HepG2 (cell line): ENCODE results near the gene MFSD11. TPM values are rescaled to one million over a fixed set of nuclear protein-coding genes. Genes with fewer than 3 reads are reported as not detected.
A peak's percentile ranks its signal among the peaks of the same experiment; 100 is the strongest.

Experiments
- AFF4 ChIP-seq: sonication (generic); formaldehyde crosslinking; IDR thresholded peaks from 2 replicates; pipeline ENCODE4 v1.4.0; 2020; ENCODE audit warnings: missing genetic modification reagents
- AGO1 ChIP-seq: fragments of 200-400 bp; formaldehyde crosslinking; IDR thresholded peaks from 2 replicates; pipeline ENCODE4 v1.6.1; 2017; ENCODE audit warnings: mild to moderate bottlenecking, low read depth, low read length, moderate library complexity; ENCODE audit not compliant: poor library complexity, severe bottlenecking
- CCDC6 ChIP-seq: sonication (generic); formaldehyde crosslinking; IDR thresholded peaks from 2 replicates; pipeline ENCODE4 v1.8.1; 2022; ENCODE audit warnings: mild to moderate bottlenecking, missing genetic modification reagents, moderate library complexity
- DBP ChIP-seq: sonication (generic); formaldehyde crosslinking; IDR thresholded peaks from 2 replicates; pipeline ENCODE4 v1.4.0; 2020; ENCODE audit warnings: missing genetic modification reagents; ENCODE audit errors: not compliant biosample characterization
- DMTF1 ChIP-seq: sonication (generic); formaldehyde crosslinking; IDR thresholded peaks from 2 replicates; pipeline ENCODE4 v1.4.0; 2020; ENCODE audit warnings: mild to moderate bottlenecking, missing genetic modification reagents
- DR1 ChIP-seq: sonication (generic); formaldehyde crosslinking; IDR thresholded peaks from 2 replicates; pipeline ENCODE4 v1.8.0; 2021; ENCODE audit warnings: mild to moderate bottlenecking, missing genetic modification reagents, inconsistent platforms
- GABPB1 ChIP-seq: IDR thresholded peaks from 2 replicates; pipeline ENCODE4 v1.6.1; 2016; ENCODE audit warnings: mild to moderate bottlenecking, missing genetic modification reagents, moderate library complexity, missing compliant biosample characterization
- HMG20A ChIP-seq: IDR thresholded peaks from 2 replicates; pipeline ENCODE4 v1.6.1; 2016; ENCODE audit warnings: borderline replicate concordance
- MED8 ChIP-seq: sonication (generic); formaldehyde crosslinking; IDR thresholded peaks from 2 replicates; pipeline ENCODE4 v1.8.1; 2023; ENCODE audit warnings: mild to moderate bottlenecking, missing genetic modification reagents; ENCODE audit not compliant: insufficient replicate concordance
- MIXL1 ChIP-seq: IDR thresholded peaks from 2 replicates; pipeline ENCODE4 v1.6.1; 2016
- MTA3 ChIP-seq: sonication (generic); formaldehyde crosslinking; IDR thresholded peaks from 2 replicates; pipeline ENCODE4 v1.4.0; 2020; ENCODE audit warnings: missing genetic modification reagents
- NFYC ChIP-seq: IDR thresholded peaks from 2 replicates; pipeline ENCODE4 v1.6.1; 2016; ENCODE audit warnings: missing genetic modification reagents, missing compliant biosample characterization
- NONO ChIP-seq, 2 experiments: fragments of 450-650 bp in 1 of 2; sonication (generic) in 1 of 2; formaldehyde crosslinking in 1 of 2; IDR thresholded peaks in 1 of 2; conservative IDR thresholded peaks in 1 of 2; 2 replicates each; pipeline versions ENCODE4 v1.6.1 to v1.8.0; 2017 to 2022; ENCODE audit warnings: mild to moderate bottlenecking in 1 of 2, missing genetic modification reagents in 1 of 2, moderate library complexity in 1 of 2
- SNAPC2 ChIP-seq: sonication (generic); formaldehyde crosslinking; IDR thresholded peaks from 2 replicates; pipeline ENCODE4 v1.8.1; 2022; ENCODE audit warnings: mild to moderate bottlenecking, missing genetic modification reagents
- ZBTB39 ChIP-seq: sonication (generic); formaldehyde crosslinking; IDR thresholded peaks from 2 replicates; pipeline ENCODE4 v1.5.0; 2020; ENCODE audit warnings: missing genetic modification reagents
- ZNF124 ChIP-seq: sonication (generic); formaldehyde crosslinking; IDR thresholded peaks from 2 replicates; pipeline ENCODE4 v1.4.0; 2020; ENCODE audit warnings: missing genetic modification reagents
- ZNF343 ChIP-seq: sonication (generic); formaldehyde crosslinking; IDR thresholded peaks from 2 replicates; pipeline ENCODE4 v1.4.0; 2020; ENCODE audit warnings: mild to moderate bottlenecking, missing genetic modification reagents
- ZNF644 ChIP-seq: IDR thresholded peaks from 2 replicates; pipeline ENCODE4 v1.6.1; 2016; ENCODE audit warnings: low read depth
- ZNF766 ChIP-seq: sonication (generic); formaldehyde crosslinking; IDR thresholded peaks from 2 replicates; pipeline ENCODE4 v1.5.0; 2020; ENCODE audit warnings: missing genetic modification reagents, borderline replicate concordance
- ZNF883 ChIP-seq: sonication (generic); formaldehyde crosslinking; IDR thresholded peaks from 2 replicates; pipeline ENCODE4 v1.5.1; 2020; ENCODE audit warnings: mild to moderate bottlenecking, missing genetic modification reagents; ENCODE audit errors: not compliant biosample characterization
- polyA plus RNA-seq, 8 experiments: library from polyadenylated mRNA; depleted of rRNA in 3 of 8; stranded (reverse) in 7 of 8; unstranded in 1 of 8; fragments of >200 nt; fragmentation: Illumina TruSeq in 4 of 8; extraction: Trizol in 4 of 8; gene quantifications; 2 replicates each; pipeline versions ENCODE4 v1.2.1 to v1.2.3, GENCODE V29; 2011 to 2016; ENCODE audit warnings: low read depth in 4 of 8, missing spikeins in 1 of 8, mixed read lengths in 1 of 8; ENCODE audit not compliant: insufficient read depth in 1 of 8
- total RNA-seq, 5 experiments: library from RNA; depleted of rRNA; stranded (reverse); fragments of >200 nt; fragmentation: Illumina TruSeq; extraction: Trizol; gene quantifications; 2 replicates each; pipeline ENCODE4 v1.2.3, GENCODE V29; 2016; ENCODE audit warnings: low read depth in 1 of 5

The MFSD11 gene
- total and polyA plus RNA-seq, 2 of the 13 experiments (the other 11 are each of a cell fraction or from before 2014, with no cell fraction given) = 26.1 to 36.3 TPM

- TF ChIP-seq ZBTB39 (CRISPR knock-in tag) (no peak), NONO (IDR thresholded peaks at IDR 0.05) (no peak), NONO (CRISPR knock-in tag; conservative IDR thresholded peaks at IDR 0.05) (no peak), CCDC6 (CRISPR knock-in tag) (peak; percentile 63; the same call in 1 of the 2 replicates), AGO1 (no peak), GABPB1 (peak; percentile 75), MTA3 (CRISPR knock-in tag) (no peak), DMTF1 (CRISPR knock-in tag) (no peak), SNAPC2 (CRISPR knock-in tag) (no peak), DBP (CRISPR knock-in tag) (peak; percentile 42), DR1 (no peak), ZNF766 (peak; percentile 44; the same call in 1 of the 2 replicates), HMG20A (CRISPR knock-in tag) (peak; percentile 47; the same call in 1 of the 2 replicates), ZNF644 (CRISPR knock-in tag) (no peak), MED8 (CRISPR knock-in tag) (peak; percentile 41), AFF4 (CRISPR knock-in tag) (no peak), ZNF124 (CRISPR knock-in tag) (no peak), MIXL1 (CRISPR knock-in tag) (0 out of 2 replicates have a peak, but pooled peaks have one; percentile 49), ZNF343 (CRISPR knock-in tag) (peak; percentile 67; the same call in 1 of the 2 replicates), ZNF883 (CRISPR knock-in tag) (peak; percentile 69), NFYC (no peak)
These were observed 37.1 kb upstream of the MFSD11 start (continued) for GRCh38 chr17:76700617-76701470.
